Stimulated activated CD8-positive, alpha-beta memory T cell treated with anti-CD3 and anti-CD28 coated beads, Interleukin-7, amount 100 ng/mL, for 4 hours (primary cell): ENCODE data around the gene ECEL1.

Experiments used
- DNase-seq, 2 donors: peaks; one replicate each; pipeline ENCODE4 v3.0.0-alpha.2; 2020; ENCODE audit warnings: low read depth in 2 of 2

The ECEL1 gene

DNA sequence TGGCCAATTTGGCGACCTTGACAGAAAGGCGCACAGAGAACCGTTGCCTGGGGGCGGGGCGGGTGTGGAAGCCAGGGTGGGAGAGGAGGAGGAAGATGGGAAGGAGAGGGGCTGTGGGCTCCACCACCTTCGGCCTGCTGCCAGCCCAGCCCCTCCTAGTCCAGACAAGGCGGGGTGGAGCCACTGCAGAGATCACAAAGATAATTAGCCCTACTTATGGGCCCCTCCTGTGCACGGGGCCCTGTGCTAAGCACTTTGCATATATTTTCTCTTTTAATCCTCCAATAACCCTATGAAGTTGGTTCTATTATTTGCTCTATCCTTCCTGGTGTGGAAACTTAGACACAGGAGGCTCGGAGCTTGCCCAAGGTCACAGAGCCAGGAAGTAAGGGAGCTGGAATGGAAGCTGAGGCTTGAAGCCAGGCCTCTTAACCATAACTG lies 13.7 kb upstream of the ECEL1 start:
- DNase-seq, result no peak

DNA sequence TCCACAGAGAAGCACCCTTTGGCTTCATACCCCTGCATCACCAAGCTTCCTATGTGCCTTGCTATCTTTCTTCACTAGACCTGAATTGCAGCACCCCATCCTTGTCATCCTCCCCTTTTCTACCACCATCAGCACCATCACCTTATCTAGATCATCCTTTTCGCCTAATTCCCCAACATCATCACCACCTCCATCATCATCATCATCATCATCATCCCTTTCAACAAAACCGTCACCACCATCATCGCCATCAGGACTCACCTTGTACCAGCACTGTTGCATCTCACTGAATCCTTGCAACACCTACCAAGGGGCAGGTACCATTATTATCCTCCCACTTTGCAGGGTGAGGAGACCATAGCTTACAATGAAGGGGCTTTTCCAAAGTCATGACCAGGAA lies 10.8 kb upstream of the ECEL1 start:
- no peak for DNase-seq

DNA sequence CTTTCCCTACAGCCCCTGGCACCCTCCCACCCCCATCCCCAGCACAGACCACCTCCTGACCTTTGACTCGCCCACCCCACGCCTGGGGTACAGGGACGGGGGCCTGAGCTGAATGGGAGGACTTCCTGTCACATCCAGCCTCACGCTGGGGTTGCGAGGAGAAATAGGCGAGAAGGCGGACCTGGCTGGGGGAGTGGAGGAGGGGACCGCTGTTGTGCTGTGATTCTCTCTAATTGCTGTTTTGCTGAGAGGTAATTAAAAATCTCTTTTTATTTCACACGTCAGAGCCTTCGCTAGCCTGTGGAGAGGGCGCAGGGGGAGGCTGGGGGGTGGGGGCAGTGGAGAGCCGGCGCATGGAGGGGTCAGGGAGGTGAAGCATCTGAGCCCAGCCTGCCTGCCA lies 9.7 kb upstream of the ECEL1 start:
- DNase-seq, result no peak

DNA sequence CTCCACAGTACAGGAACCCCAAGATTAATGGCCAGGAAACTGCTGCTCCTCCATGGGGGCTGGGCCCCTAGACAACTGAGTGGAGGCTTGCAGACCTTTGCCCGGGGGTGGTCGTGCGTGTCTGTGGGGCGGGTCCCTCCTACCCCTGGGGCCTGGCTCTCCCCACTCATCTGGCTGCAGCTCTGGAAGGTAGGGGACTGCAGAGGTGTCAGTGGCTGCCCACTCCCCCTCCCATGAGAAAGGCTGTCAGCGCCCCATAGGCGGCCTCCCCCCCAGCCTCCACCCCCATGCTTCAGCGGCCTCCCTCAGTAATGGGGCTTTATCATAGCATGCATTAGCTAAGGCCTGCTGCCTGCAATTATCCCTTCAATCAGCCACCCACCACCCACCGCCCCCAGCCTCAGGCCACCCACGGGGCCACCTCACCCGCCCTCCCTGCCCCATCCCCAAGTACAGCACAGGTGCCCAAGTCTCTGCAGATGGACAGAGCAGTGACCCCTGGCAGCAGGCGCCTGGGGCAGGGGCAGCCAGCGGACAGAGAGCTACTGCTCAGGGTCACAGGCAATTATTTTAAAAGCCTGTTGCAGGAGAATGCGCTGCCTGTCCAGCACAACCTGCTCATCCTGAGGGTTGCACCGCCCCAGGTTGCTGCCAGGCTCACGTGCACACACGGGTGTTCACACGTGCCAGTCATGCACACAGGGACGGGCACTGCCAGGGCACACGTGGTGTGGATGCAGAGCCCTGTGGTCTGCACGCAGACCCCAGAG lies 9.1 kb upstream of the ECEL1 start:
- DNase-seq, result no peak

- DNase-seq, result no peak
Observed at GRCh38 chr2:232495292-232495691, 7.7 kb upstream of the ECEL1 start.

GRCh38 chr2:232494542-232494941 lies 6.9 kb upstream of the ECEL1 start:
- no peak for DNase-seq

GRCh38 chr2:232493701-232494474 lies 6.3 kb upstream of the ECEL1 start:
- no peak for DNase-seq

DNA sequence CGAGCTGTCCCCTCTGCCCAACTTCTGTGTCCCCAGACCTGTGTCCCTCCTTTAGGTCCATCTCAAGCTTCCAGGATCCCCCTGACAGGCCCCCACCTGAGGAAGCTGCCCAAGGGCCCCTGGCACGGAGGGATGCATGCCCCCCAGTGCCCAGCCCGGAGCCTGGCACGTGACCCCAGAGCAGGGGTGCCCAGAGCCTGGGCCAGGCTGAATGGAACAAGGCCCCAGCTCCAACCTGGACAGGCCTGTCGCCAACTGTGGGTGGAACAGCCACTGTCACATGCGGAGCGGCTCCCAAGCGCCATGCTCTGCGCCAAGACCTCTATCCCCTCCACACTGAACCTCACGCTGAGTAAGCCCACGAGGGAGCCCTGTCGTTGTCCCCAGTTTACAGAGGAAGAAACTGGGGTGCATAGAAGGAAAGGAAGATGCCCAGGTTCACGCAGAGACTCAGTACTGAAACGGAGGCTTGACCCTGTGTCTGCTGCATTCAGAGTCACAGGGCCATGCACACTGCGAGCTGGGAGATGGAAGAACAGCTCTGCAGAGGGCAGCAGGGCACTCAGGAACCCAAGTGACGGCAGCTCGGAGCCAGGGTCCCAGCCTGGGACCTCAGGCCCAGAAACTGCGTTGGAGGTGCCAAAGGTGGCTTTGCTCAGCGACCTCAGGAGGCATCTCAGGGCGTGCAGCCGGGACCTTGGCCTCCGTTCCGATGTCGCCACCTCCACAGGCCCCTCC lies 5.5 kb upstream of the ECEL1 start:
- no peak for DNase-seq

DNA sequence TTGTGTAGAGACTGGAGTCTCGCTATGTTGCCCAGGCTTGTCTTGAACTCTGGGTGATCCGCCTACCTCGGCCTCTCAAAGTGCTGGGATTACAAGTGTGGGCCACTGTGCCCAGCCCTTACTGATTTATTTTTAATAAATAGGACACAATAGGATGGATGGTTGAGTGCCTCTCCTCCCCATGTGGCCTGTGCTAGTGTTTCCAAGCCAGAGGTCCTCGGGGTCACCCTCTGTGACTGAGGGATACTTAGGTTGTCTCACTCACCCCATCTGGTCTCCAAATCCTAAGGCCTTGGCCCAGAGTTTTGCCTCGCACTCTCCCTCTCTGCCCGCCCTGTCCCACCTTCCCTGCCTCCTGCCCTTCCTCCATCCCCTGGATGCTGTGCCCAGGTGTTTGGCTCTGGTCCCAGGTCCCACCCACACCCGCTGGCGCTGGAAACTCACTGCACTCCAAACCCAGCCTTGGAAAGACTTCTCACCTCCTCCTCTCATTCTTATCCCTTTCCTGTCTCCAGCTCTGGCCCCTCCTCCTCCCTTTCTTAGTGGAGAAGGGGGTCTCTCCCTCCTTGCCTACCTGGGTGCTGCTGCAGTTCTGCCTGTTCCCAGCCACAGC lies 4.7 kb upstream of the ECEL1 start:
- DNase-seq, result no peak

DNA sequence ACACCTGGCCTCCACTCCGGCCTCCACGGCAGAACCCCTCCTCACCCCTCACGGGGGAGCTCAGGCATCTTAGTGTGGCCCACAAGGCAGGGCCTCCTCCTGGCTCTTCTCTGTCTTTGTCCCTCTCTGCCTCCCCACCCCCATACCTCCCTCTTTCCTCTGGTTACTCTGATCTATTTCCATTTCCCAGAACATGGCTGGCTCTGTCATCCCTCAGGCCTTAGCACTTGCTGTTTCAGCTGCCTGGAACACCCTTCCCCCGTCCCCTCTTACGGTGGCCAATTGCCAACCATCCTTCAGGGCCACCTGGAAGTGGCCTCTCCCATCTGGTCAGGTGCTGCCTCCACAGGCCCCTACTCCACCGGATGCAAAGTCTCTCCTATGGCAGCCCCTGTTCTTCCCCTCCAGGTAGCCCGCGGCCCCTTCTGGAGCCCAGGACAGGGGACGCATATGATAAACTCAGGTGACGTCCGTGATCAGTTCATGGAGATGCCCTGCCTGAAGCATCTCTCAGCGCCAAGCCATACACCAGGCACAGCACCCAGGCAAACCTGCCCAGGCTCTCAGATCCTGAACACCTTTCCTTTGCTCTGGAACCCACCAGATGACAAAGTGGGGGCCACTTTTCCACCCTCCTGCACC lies 3.6 kb upstream of the ECEL1 start:
- no peak for DNase-seq

GRCh38 chr2:232490221-232491138 lies 2.8 kb upstream of the ECEL1 start:
- no peak for DNase-seq

DNA sequence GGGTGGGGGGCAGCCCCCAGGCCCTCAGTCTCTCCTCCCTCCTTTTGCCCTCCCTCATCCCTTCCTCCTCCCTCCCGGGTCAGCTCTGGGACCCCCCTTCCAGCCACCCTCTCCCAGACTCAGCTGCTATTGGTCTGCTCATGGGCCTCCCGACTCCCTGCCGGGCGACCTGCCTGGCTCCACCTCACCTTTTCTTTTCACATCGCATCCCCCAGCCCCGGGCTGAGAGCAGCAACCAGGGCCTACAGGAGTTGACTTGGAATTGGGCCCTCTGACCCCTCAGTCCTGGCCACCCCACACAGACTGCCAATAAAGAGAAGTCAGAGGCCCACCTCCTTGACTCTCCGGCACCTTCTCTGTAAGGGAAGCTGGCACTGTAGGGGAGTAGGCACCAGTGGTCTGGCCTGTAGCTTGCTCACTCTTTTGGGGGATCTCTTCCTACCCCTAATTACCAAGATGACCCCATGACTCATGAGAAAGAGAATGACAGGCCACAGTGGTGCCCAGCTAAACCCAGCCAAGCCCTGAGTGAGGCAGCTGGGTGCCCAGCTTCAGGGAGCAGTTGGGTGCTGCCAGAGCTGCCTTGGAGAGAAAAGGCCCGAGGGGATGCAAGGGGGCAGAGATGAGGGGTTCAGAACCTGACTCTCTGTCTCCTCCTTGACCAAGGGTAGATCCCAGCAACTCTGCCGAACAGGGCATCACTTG lies 2.0 kb upstream of the ECEL1 start:
- no peak for DNase-seq

- DNase-seq, result no peak
Observed at GRCh38 chr2:232488721-232489300, 1.2 kb upstream of the ECEL1 start.

DNA sequence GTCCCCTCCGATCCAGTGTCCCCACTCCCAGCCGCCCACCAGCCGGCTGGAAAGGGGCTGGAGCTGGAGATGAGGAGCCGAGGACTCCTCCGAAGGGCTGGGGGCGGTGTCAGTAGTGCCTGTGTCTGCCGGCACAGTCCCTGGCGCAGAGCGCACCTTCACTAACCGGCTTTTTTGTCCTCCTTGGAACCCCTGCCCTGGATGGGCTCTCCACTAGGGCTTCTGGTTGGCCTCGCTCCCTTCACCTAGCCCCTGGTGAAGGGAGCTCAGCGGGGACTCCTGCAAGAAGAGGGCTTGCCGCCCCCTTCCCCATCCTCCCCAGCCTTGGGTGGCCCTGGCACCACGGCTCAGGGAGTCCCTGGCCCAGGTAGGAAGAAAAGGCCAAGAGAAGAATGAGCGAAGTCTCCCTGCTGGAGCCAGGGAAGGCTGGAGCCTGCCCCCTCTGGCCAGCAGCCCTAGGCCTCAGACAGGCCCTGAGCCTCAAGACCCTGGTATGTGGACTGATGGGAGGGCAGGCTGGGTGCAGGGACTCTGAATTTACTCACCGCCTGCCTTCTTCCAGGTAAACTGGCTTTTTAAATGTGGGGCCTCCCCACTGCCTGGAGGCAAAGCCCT lies 570 bp upstream of the ECEL1 start:
- DNase-seq, result no peak

- no peak for DNase-seq
Observed at GRCh38 chr2:232486558-232487384, 863 bp downstream of the ECEL1 start.

DNA sequence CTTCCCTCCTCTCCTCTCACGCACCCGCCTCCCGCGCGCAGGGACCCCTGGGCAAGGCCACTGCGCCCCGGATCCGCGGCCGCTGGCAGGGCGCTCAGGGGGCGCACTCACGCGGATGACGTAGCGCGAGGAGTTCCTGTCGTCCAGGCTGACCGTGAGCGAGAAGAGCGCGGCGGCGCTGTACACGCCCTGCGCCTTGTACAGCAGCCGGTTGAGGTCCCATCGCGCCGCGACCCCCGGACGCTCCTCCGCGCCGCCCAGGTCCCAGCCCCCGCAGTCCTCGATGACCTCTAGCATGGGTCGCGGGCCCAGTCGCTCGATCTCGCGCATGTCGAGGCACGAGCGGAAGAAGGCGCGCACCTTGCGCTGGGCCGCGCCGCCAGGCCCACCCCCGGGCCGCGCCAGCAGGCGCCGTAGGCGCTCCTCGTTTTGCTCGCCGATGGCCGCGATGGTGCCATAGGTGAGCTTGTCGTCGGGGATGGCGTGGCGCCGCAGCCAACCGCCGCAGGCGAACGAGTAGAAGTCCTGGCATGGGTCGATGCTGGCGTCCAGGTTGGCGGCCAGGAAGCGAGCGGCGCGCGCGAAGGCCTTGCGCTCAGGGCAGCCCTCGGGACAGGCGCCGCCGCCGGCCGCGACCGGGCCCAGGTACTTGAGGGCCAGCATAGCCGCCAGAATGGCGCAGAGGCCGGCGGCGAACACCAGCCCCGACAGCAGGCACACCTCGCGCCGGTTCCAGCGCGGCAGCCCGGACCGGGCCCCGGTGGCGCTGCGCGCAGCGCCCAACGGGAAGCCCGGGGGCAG lies 1.7 kb downstream of the ECEL1 start:
- DNase-seq, result no peak

GRCh38 chr2:232485348-232485756 lies 2.3 kb downstream of the ECEL1 start:
- DNase-seq, result no peak
